ENCODE results near the gene MINDY4.

Gene MINDY4

GRCh38 chr7:30903146-30903545 lies 131.9 kb downstream of the MINDY4 start:
- Histone ChIP-seq H3K4me1 (ENCODE audit: control insufficient read depth, insufficient read depth, low read length) (peaks cover 17% of the 10 kb centered on the region), H3K27me3 (ENCODE audit: control insufficient read depth, insufficient read depth, low read length) (peaks cover 34% of the 10 kb centered on the region), H3K9me3 (replicated peaks; ENCODE audit: low read length) (no peaks in the 10 kb centered on the region), H3K4me3 (ENCODE audit: low read length) (no peak overlapping the region), H3K36me3 (ENCODE audit: insufficient read depth, low read length) (no peaks in the 10 kb centered on the region), H3K4me2 (ENCODE audit: low read length) (no peak overlapping the region), H3K9ac (ENCODE audit: low read depth, low read length) (no peak overlapping the region)

DNA sequence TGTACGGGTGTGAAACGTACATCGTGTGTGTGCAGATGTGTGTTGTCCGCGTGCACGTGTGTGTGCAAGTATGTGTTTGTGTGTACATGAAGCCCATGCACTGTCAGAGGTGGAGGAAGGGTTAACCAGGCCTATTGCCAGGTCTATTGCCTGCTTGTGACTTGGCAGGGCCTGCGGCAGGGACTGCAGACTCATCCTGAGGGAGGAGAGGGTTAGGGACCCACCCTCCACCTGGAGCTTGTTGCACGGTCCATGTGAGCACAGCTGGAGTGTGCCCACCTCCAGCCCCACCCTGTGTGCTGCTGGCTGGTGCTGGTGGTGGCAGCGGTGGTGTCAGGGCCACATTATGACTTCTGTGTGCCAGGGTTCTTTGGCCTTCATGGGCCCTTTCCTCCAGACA lies 133.3 kb downstream of the MINDY4 start:
- Histone ChIP-seq H3K9ac (ENCODE audit: low read depth, low read length) (no peak overlapping the region), H3K36me3 (ENCODE audit: insufficient read depth, low read length) (no peaks in the 10 kb centered on the region), H3K4me2 (ENCODE audit: low read length) (no peak overlapping the region), H3K4me3 (ENCODE audit: low read length) (no peak overlapping the region), H3K27me3 (ENCODE audit: control insufficient read depth, insufficient read depth, low read length) (peaks cover 23% of the 10 kb centered on the region), H3K9me3 (replicated peaks; ENCODE audit: low read length) (no peaks in the 10 kb centered on the region), H3K4me1 (ENCODE audit: control insufficient read depth, insufficient read depth, low read length) (peaks cover 17% of the 10 kb centered on the region)

- no peaks in the 10 kb centered on the region for H3K36me3 ChIP-seq (ENCODE audit: insufficient read depth, low read length)
- peaks cover 22% of the 10 kb centered on the region for H3K27me3 ChIP-seq (ENCODE audit: control insufficient read depth, insufficient read depth, low read length)
- H3K4me3 ChIP-seq (ENCODE audit: low read length) = no peak overlapping the region
Measured at GRCh38 chr7:30905078-30906012, 134.1 kb downstream of the MINDY4 start.

GRCh38 chr7:30906014-30906413 lies 134.8 kb downstream of the MINDY4 start:
- no peaks in the 10 kb centered on the region for H3K9me3 ChIP-seq (replicated peaks; ENCODE audit: low read length)
- H3K4me1 ChIP-seq (ENCODE audit: control insufficient read depth, insufficient read depth, low read length) = peaks cover 17% of the 10 kb centered on the region
- H3K4me2 ChIP-seq (ENCODE audit: low read length) = no peak overlapping the region

More at GRCh38 chr7:30905078-30906012, 134.1 kb downstream of the MINDY4 start:
- H3K9me3 ChIP-seq (replicated peaks; ENCODE audit: low read length) = no peaks in the 10 kb centered on the region
- no peak overlapping the region for H3K4me2 ChIP-seq (ENCODE audit: low read length)
- peaks cover 17% of the 10 kb centered on the region for H3K4me1 ChIP-seq (ENCODE audit: control insufficient read depth, insufficient read depth, low read length)
- no peak overlapping the region for H3K9ac ChIP-seq (ENCODE audit: low read depth, low read length)

DNA sequence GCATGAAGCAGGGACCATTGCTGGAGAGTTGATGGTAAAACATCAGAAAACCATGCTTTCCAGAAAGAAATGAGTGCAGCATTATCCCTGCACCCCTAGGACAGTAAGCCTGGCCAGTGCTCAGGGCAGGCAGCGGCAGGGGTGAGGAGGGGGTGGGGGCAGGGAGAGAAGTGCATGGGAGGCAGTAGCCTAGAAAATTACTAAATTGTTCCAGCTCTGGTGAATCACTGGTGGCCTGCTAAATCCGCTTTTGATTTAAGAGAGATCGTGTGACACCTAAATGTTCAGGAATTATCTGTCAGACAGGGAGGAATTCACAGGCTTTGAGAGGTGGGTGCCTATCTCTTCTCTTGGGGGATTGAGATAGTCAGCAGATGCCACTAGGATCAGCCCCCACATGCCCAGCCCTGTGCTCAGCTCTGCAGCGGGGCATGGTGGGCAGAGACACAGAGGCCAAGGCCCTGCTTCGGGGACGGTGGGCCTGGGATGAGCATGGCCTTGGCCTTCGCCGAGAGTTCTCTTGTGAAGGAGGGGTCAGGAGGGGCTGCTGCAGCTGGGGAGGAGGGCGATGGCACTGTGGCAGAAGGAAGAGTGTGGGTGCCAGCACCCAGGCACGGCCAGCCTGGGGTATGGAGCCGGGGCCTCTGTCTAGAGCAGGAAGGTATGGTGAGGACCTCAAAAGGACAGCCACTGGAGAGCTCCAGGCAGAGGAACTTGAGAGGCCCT lies 135.5 kb downstream of the MINDY4 start:
- Histone ChIP-seq H3K4me2 (ENCODE audit: low read length) (no peak overlapping the region), H3K9ac (ENCODE audit: low read depth, low read length) (no peak overlapping the region), H3K9me3 (replicated peaks; ENCODE audit: low read length) (no peaks in the 10 kb centered on the region), H3K27me3 (ENCODE audit: control insufficient read depth, insufficient read depth, low read length) (peaks cover 27% of the 10 kb centered on the region), H3K36me3 (ENCODE audit: insufficient read depth, low read length) (no peaks in the 10 kb centered on the region), H3K4me1 (ENCODE audit: control insufficient read depth, insufficient read depth, low read length) (peaks cover 20% of the 10 kb centered on the region), H3K4me3 (ENCODE audit: low read length) (no peak overlapping the region)

More at GRCh38 chr7:30906014-30906413, 134.8 kb downstream of the MINDY4 start:
- Histone ChIP-seq H3K9ac (ENCODE audit: low read depth, low read length) (no peak overlapping the region), H3K4me3 (ENCODE audit: low read length) (no peak overlapping the region), H3K36me3 (ENCODE audit: insufficient read depth, low read length) (no peaks in the 10 kb centered on the region), H3K27me3 (ENCODE audit: control insufficient read depth, insufficient read depth, low read length) (peaks cover 22% of the 10 kb centered on the region)

DNA sequence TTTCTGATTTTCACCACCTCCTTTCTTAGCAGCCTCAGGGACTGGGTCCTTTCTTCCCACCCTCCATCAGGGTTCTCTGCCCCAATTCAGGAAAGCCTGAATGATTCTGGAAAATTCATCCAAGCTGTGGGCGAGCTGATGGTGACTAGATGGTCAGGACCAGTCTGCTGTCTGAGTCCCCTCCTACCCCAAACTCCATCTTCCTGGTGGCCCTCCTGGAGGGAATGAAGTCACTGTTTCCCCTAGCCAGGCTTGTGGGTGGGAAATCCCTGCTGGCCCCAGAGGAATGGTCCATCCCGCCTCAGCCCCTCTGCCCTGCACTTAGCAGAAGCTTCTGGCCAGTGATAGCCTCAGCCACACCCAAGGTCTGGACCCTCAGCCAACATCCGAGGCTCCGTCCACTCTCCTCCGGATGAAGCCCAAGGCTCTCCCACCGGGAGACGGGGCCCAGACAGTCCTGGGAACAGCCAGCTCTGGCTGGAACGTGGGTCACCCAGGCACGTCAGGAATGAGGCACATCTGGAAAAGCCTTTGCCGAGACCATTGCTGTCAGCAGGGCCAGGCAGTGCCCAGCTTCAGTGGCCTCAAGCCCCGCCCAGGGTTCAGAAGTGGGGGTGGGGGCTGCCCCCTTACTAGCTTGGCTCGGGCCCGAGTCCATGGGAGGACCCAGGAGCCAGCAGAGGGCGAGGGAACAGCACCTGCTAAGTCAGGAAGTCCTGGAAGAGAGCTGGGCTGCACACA lies 136.5 kb downstream of the MINDY4 start:
- Histone ChIP-seq H3K4me1 (ENCODE audit: control insufficient read depth, insufficient read depth, low read length) (peaks cover 22% of the 10 kb centered on the region), H3K9ac (ENCODE audit: low read depth, low read length) (no peak overlapping the region), H3K4me2 (ENCODE audit: low read length) (no peak overlapping the region), H3K27me3 (ENCODE audit: control insufficient read depth, insufficient read depth, low read length) (peaks cover 38% of the 10 kb centered on the region), H3K36me3 (ENCODE audit: insufficient read depth, low read length) (no peaks in the 10 kb centered on the region), H3K4me3 (ENCODE audit: low read length) (no peak overlapping the region), H3K9me3 (replicated peaks; ENCODE audit: low read length) (no peaks in the 10 kb centered on the region)

GRCh38 chr7:30908681-30909080 lies 137.5 kb downstream of the MINDY4 start:
- H3K9me3 ChIP-seq (replicated peaks; ENCODE audit: low read length) = no peaks in the 10 kb centered on the region
- no peak overlapping the region for H3K4me2 ChIP-seq (ENCODE audit: low read length)
- H3K4me1 ChIP-seq (ENCODE audit: control insufficient read depth, insufficient read depth, low read length) = peaks cover 28% of the 10 kb centered on the region
- peaks cover 46% of the 10 kb centered on the region for H3K27me3 ChIP-seq (ENCODE audit: control insufficient read depth, insufficient read depth, low read length)
- no peak overlapping the region for H3K9ac ChIP-seq (ENCODE audit: low read depth, low read length)
- H3K4me3 ChIP-seq (ENCODE audit: low read length) = no peak overlapping the region
- H3K36me3 ChIP-seq (ENCODE audit: insufficient read depth, low read length) = no peaks in the 10 kb centered on the region

DNA sequence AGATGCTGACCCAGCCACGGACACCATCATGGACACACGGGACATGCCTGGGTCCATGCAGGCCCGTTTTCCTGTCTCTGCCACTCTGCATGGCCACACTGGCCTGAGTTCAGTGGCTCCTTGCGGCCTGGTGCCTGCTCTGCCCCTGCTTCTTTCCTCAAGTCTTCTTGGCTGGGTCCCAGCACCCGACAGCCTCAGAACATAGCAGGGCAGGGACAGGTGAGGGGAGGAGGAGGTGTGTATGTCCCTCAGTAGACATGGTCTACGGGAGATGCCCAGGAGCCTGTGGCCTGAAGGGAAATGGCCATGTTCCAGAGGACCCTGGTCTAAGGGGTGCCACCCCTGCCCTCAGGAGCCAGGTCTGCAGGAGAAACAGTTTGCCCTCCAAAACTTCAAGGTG lies 138.2 kb downstream of the MINDY4 start:
- H3K9ac ChIP-seq (ENCODE audit: low read depth, low read length) = no peak overlapping the region
- H3K36me3 ChIP-seq (ENCODE audit: insufficient read depth, low read length) = no peaks in the 10 kb centered on the region
- H3K9me3 ChIP-seq (replicated peaks; ENCODE audit: low read length) = no peaks in the 10 kb centered on the region
- H3K4me1 ChIP-seq (ENCODE audit: control insufficient read depth, insufficient read depth, low read length) = peaks cover 34% of the 10 kb centered on the region
- H3K27me3 ChIP-seq (ENCODE audit: control insufficient read depth, insufficient read depth, low read length) = peaks cover 46% of the 10 kb centered on the region
- no peak overlapping the region for H3K4me3 ChIP-seq (ENCODE audit: low read length)
- H3K4me2 ChIP-seq (ENCODE audit: low read length) = no peak overlapping the region

DNA sequence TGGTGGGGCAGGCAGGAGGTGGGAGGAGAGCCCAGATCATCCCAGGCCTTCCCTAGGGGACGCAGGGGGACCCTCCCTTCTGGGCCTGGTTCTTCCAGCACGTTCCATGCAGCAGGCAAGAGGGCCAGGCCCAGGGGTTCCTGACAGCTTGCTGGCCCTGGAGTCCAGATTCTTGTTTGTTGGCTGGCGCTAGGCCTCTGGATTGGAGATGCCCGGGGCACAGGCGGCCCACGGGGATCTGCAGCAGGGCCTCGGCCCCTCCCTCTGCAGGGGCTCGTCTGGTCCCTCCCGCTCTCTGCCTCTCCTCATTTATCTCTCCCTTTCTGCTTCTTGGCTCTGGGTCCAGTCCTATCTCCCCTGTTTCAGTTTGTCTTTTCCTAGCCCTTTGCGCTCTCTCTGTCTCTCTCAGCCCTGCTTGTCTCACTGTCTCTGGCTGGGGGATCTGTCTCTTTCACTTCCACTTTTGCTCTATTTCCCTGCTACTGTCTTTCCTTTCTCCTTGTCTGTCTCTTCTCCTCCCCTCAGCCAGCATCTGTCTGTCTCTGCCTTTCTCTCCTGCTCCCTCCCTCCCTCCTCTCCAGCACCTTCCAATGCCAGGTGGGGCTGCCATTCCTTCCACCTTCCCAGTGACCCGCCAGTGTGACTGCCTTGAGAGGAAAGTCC lies 139.3 kb downstream of the MINDY4 start:
- Histone ChIP-seq H3K27me3 (ENCODE audit: control insufficient read depth, insufficient read depth, low read length) (peaks cover 46% of the 10 kb centered on the region), H3K4me1 (ENCODE audit: control insufficient read depth, insufficient read depth, low read length) (peaks cover 44% of the 10 kb centered on the region), H3K9me3 (replicated peaks; ENCODE audit: low read length) (no peaks in the 10 kb centered on the region), H3K4me3 (ENCODE audit: low read length) (no peak overlapping the region), H3K9ac (ENCODE audit: low read depth, low read length) (no peak overlapping the region), H3K4me2 (ENCODE audit: low read length) (no peak overlapping the region), H3K36me3 (ENCODE audit: insufficient read depth, low read length) (no peaks in the 10 kb centered on the region)

DNA sequence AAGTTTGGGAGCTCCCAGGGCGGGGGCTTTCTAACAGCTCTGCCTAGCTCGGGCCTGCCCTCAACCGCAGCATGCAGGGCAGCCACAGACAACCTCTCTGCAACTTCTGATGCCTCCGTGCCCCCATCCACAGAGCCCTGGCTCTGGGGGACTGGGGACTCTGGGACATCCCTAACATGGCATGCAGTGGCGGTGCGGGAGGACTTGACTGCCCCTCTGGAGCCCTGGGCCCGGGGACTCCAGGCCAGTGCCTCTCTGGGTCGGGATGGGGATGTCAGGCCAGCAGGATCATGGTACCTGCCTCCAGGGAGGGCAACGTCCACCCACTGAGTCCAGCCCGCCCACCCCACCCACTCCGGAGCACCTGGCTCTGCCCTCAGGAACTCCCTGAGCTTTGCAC lies 139.9 kb downstream of the MINDY4 start:
- no peaks in the 10 kb centered on the region for H3K36me3 ChIP-seq (ENCODE audit: insufficient read depth, low read length)
- no peaks in the 10 kb centered on the region for H3K9me3 ChIP-seq (replicated peaks; ENCODE audit: low read length)
- H3K27me3 ChIP-seq (ENCODE audit: control insufficient read depth, insufficient read depth, low read length) = peaks cover 46% of the 10 kb centered on the region
- no peak overlapping the region for H3K9ac ChIP-seq (ENCODE audit: low read depth, low read length)
- no peak overlapping the region for H3K4me2 ChIP-seq (ENCODE audit: low read length)
- peaks cover 38% of the 10 kb centered on the region for H3K4me1 ChIP-seq (ENCODE audit: control insufficient read depth, insufficient read depth, low read length)
- no peak overlapping the region for H3K4me3 ChIP-seq (ENCODE audit: low read length)

DNA sequence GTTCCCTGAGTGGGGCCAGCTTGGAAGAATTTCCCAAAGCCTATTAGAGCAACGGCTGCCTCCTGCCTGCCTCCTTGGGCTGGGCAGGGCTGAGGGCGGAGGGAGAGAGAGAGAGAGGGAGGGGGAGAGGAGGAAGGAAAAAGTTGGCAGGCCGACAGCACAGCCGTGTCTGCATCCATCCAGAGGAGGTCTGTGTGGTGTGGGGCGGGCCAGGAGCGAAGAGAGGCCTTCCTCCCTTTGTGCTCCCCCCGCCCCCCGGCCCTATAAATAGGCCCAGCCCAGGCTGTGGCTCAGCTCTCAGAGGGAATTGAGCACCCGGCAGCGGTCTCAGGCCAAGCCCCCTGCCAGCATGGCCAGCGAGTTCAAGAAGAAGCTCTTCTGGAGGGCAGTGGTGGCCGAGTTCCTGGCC lies 140.3 kb downstream of the MINDY4 start, which contains the start of gene AQP1:
Gene AQP1, plus strand, starts transcription at position 293 of the 409 bp plus-strand sequence. Its CDS starts 57 bp downstream, at position 350.
- Histone ChIP-seq H3K27me3 (ENCODE audit: control insufficient read depth, insufficient read depth, low read length) (peaks cover 46% of the 10 kb centered on the region), H3K4me1 (ENCODE audit: control insufficient read depth, insufficient read depth, low read length) (peaks cover 34% of the 10 kb centered on the region), H3K4me2 (ENCODE audit: low read length) (peak within 1 kb of the TSS; percentile 5), H3K4me3 (ENCODE audit: low read length) (no peak within 1 kb of the TSS), H3K9me3 (replicated peaks; ENCODE audit: low read length) (no peaks in the 10 kb centered on the region), H3K9ac (ENCODE audit: low read depth, low read length) (no peak within 1 kb of the TSS), H3K36me3 (ENCODE audit: insufficient read depth, low read length) (no peaks in the 10 kb centered on the region)

Data from skeletal muscle satellite cell (primary cell).